Heart left ventricle (tissue), 13 donors: ENCODE data around the gene RNF5.

Experiments used
- CTCF ChIP-seq, 12 donors: fragments of 200-600 bp; sonication (generic) in 4 of 12; IDR thresholded peaks; one replicate each; pipeline versions ENCODE4 v1.5.0 to v1.8.0; 2018 to 2022; ENCODE audit warnings: antibody characterized with exemption in 12 of 12, mild to moderate bottlenecking in 5 of 12
- POLR2A ChIP-seq, 2 donors: fragments of 450-650 bp; IDR thresholded peaks; one replicate each; pipeline ENCODE4 v1.6.1; 2017; ENCODE audit warnings: antibody characterized with exemption in 2 of 2, mild to moderate bottlenecking in 2 of 2, moderate library complexity in 2 of 2
- donor health status: ischemic (EF 13 %, LVEDD 7.1; RV severe dilation, severe dysfunction).
- donor health status: DM: no; HTN: yes; CAD: no.
- donor health status: DM: no; HTN: no; CAD: no.
- donor health status: ischemic (EF 25% LVEDD 6.9; RV normal size, moderate dysfunction).
- donor health status: ischemic (EF 25% LVEDD 5.7; RV mildly dilated, moderate dysfunction).
- donor health status: ischemic (EF 35%, LVEDD 5.7; RV mildly dilated, moderate dysfunction).
- donor health status: nonischemic (EF 11% LVEDD 7.7; RV severe dilation, severe dysfunction).
- donor health status: DM: yes; HTN: yes; CAD: no.
- donor health status: PGD.
- donor health status: ischemic (EF 29% LVEDD 5.4; RV normal size, mild dysfunction).
- donor health status: nonischemic (EF 23%, LVEDD 6.1; RV moderate dilation, normal function).

DNA sequence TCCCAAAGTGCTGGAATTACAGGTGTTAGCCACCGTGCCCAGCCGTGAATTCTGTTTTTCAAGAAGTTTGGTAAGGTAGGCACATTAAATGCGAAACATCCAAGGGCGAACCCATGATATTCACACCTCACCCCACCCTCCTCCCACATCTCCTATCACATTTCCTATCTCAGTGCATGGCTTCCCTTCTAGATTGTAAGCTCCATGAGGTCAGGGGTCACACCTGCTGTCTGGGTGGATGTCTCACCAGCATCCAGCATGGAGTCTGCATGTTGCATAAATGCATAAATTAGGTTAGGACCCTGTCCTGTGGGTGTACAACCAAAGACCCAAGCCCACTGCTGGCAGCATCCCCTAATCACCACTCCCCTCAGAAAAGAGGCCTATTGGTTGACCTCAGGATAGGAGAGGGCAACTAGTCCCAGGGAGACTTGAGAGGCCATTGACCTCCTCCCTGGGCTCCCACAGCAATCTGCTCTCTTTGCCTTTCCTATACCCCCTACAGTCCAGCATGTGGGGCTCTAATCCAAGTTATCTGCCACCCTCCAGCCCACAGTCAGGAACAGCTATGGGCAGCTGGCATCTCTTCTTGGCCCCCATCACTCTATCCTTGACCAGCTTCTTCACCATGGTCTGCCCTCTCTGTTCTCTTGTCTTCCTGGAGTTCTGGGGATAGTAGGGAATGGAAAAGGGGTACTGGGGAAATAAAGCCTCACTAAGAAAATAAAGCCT lies 30.6 kb upstream of the RNF5 start:
- no peak for TF ChIP-seq CTCF (IDR thresholded peaks at IDR 0.05)
- no peak for TF ChIP-seq POLR2A (IDR thresholded peaks at IDR 0.05)
